NCI-H1105 (cell line): ENCODE results near the gene DTNB.

Source experiments
- DNase-seq: peaks from one replicate; lab custom pipeline; 2025; lab: John Stamatoyannopoulos, UW

The DTNB gene

DNA sequence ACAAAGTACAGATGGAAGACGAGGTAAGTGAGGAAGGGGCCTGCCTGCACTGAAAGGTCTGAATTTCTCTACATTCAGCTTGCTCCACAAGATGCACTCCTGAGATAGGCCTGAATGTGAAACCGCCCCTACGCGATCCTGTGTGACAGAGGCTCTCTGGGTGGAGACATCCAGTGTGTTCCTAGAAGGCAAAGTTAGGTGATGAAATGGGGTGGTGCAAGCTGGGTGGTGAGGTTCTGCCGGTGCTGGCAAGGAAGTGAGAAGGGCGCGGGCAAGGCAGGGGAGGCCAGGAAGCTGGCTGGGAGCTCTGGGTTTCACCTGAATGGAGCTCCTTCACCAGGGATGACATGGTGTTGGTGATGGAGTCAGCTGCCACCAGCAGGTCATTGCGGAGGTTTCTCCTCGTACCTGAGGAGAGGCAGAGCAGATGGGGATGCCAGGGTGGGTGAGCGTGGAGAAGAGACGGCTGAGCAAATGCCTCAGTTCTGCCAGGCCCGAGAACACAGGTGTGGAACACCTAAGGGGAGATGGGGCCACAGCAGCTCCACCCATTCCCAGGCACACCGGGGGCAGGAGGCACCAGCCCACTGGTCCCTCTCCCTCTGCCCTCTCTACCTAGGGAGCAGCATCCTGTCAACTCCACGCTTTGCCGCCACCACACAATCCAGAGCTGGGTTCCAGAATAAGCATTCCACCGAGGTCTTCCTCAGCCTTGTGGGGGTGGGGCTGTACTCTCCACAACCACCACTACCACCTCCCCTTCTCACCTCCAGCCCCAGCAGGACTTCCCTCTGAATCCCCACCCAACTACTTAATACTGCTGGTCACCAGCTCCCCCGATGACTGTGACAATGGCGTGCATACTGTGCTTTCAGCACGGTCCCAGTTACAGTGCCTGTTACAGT lies 286.2 kb downstream of the DTNB start:
- no peak for DNase-seq

DNA sequence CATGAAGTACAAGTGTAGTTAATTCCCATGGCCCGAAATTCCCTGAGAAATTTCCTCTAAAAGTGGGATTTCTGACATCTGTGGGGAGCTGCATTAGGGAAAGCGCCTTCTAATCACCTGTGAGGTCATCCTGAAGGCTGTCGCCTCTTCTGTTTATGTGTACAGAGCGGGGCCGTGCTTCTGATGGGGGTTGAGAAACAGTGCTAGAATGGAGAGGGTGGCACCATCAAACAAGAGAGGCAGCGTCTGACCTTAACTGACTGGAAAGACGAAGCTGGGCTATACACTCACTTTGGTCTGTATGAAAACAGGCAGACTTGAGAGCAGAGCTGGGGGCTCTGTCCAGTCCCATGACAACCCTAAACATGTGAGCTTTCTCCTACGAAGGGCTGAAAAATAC lies 287.5 kb downstream of the DTNB start:
- DNase-seq: no peak

DNA sequence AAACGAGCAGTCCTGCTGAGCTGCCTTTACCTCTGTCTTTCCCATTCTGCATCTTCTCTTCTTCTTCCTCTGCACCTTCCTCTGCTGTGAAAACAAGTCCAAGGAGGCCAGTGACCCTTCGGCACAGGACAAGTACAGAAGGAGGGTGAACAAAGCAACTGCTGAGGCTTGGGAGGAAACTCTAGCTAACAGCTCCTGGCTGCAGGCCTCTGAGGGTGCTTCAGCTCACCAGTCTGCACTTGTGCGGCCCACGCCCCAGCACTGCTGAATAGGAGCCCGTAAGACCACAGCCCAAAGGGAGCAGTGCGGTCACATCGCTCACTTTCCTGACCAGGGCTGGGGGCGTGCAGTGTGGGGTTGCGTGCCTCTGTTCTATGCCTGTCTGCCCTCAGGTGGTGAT lies 289.6 kb downstream of the DTNB start:
- DNase-seq: no peak

DNA sequence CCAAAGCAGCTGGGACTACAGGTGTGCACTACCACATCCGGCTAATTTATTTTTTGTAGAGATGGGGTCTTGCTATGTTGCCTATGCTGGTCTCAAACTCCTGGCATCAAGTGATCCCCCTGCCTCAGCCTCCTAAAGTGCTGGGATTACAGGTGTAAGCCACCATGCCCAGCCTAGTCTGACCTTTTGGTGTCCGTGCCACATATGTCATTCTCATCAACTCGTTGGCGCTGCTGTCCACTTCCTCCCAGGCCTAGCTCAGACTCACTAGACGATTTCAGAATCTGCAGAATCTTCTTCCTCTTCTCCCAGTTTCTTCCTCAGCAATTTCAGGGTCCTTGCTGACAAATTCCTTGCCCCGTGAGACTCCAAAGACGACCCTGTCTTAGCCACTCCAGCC lies 291.9 kb downstream of the DTNB start:
- no peak for DNase-seq

DNA sequence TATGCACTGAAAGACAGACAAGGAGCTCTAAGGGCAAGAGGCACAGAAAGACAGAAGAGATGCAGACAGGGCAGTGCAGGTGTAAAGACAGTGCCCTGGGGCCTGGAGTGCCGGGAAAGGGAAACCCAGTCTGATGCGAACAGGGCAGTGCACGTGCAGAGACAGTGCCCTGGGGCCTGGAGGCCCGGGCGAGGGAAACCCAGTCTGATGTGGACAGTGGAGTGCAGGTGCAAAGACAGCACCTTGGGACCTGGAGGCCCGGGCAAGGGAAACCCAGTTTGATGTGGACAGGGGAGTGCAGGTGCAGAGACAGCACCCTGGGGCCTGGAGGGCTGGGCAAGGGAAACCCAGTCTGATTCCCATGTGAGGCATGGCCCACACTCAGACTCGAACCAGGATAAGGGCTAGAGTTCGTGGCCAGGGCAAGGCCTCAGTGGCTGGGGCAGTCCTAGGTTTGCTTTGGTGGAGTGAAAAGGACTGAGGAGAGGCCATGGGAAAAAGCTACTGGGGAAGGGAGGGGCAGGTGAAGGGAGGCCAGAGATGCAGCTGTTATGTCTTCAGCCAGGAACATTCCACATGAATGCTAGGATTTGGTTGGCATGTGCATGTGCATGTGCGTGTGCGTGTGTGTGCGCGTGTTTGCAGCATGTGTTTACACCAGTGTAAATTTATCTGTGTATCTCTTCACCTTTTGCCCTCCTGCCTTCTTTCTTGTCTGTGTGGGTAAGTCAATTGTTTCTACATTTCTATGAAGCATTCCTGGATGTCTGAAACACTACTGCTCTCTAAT lies 292.6 kb downstream of the DTNB start:
- DNase-seq: no peak

DNA sequence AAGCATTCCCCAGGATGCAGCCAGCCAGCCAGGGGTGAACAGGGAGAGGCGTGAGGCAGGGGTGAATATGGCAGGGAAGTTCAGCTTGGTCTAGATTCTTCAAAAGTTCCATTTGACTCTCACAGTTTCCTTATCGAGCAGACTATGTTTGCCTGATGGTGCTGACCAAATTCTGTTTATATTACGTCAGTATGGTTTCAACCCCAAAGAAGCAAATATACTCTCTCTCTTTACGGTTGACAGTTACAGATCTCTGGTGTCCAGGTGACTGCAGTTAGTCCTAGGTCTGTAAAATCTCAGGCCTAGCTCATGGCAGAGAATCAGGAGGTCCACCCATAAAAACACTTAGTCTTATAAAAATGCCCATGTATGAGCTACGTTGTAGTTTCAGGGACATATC lies 293.4 kb downstream of the DTNB start:
- no peak for DNase-seq

DNA sequence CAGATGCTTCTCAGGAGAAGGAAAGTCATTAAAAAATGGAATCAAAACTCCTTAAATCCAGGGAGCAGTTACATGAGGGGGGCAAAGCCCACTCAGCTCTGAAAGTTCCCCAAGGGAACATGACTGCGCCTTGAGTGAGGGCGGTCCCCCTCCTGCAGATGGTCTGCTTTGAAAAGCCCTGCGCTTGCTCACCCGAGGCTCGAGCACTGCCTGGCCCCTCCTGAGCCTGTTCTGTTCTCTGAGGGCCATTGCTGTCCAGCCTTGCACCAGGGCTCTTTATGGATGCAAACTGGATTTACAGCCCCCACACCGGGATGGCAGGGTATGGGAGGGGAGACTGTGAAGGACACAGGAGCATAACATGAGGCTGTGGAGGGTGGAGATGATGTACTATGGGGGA lies 293.8 kb downstream of the DTNB start:
- DNase-seq: no peak

DNA sequence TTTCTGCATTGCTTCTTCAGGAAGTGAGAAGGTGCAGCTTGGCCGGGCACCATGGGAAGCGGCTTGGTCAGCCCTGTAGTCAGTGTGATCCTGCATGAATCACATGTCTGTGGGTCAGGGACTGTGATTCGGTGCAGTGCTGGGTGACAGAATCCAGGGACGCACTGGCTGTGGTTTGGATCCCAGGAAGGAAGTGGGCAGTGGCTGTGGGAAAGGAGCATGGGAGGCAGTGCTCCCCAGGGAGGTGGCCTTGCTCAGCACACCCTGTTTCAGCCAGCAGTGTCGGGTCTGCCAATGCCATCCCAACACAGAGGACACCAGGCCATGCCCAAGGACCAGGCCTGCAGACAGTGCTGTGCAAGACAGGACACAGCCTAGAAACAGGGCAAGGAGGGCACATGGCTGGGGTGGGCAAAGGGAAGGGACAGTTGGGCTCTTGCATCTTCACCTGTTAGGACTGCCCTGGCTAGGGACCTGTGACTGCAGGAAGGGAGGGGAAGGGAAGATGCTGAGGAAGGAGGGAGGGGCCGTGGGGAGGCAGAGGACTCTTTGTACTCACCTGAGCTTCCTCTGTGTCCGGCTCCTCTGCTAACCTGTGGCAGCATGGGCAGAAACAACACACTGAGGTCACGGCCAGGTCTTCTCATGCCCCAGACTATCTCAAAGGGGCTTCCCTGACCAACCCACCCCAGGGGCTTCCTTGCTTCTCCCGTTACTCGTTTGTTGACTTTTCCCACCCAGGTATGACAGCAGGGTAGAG lies 294.5 kb downstream of the DTNB start:
- DNase-seq: no peak

DNA sequence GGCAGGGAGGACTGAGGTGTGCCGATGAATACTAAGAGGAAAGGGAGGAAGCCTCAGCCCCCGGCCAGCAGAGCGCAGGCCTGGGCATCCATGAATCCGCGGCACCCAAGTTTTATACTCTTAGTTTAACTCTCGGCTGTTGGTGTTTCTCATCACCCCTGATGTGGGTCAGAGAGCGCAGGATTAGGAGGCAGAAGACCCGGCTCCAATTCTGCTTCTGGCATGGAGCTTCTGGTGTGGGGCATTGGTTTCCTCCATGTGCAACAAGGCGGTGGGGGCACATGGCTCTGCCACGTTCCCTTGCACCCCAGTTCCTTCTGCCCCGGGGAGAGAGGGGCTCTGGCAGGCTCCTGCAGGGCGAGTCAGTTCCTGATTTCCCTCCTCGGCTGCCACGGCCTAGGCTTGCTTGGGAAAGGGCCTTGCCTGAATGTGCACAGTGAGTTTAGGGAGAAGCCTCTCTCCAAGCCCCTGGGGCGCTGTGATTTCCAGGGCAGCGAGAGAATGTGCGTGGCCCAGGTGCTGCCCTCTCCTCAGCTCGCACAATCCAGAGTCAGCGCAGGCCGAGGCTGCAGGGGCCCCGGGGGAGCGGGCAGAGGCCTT lies 295.5 kb downstream of the DTNB start:
- no peak for DNase-seq

DNA sequence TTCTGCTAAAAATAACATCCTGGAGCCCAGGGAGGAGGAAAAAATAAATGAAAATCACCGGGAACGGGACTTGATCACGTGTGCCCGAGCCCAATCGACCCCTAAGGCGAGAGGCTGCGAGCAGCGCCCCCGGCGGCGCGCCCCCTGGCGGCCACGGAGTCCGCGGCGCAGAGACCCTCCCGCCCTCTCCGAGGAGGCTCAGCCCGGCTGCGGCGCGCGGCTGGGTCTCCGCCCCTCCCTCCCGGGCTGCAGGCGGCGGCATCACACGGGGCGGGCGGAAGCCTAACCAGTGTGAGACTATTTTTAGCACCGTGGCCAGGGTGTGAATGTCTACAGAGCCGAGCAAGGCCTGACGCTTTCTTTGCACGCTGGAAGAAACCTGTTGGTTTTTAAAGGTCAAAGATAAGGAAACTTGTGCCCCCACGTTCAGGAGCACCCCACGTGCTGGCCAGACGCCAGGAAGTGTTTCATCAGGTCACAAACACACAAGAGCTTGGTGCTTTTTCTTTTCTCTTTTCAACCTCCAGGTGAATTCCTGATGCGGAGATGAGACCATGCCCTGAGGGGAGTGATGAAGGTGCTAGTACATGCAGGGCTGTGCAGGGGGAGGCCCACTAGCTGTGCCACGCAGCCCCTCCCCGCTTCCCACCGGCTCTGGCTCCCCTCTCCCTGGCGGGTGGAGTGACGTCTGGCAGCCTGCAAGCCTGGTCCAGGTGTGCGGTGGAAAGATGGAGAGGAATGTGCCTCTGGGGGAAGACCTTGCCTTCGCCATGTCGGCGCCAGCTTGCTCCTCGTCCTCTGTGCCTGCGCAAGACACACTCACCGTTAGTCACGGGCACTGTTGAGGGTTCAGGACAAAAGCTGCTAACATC lies 296.4 kb downstream of the DTNB start:
- DNase-seq: peak; percentile 86

DNA sequence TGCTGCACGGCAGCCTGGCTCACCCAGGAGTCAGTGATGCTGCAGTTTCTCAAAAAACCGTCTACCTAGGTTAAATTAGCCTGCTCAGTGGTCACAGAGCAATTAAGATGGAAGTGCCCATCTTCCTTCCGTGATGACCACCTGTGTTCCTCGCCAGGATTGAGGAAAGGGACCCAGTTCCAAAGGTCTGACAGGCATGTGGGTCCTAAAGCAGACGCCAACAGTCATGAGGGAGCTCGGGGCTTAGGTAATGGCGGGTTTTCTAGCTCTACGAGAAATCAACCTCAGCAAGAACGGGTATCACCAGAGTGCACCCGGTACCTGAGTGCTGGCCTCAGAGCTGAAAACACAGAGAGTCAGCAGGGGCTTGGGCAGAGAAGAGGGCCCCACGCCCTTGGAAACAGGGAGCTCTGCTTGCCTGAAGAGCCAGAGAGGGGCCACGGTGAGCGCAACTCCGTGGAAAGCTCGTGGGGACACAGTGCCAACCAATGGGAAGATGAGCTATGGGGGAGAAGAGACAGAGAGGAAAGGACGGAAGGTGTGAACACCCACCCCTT lies 297.3 kb downstream of the DTNB start:
- no peak for DNase-seq

DNA sequence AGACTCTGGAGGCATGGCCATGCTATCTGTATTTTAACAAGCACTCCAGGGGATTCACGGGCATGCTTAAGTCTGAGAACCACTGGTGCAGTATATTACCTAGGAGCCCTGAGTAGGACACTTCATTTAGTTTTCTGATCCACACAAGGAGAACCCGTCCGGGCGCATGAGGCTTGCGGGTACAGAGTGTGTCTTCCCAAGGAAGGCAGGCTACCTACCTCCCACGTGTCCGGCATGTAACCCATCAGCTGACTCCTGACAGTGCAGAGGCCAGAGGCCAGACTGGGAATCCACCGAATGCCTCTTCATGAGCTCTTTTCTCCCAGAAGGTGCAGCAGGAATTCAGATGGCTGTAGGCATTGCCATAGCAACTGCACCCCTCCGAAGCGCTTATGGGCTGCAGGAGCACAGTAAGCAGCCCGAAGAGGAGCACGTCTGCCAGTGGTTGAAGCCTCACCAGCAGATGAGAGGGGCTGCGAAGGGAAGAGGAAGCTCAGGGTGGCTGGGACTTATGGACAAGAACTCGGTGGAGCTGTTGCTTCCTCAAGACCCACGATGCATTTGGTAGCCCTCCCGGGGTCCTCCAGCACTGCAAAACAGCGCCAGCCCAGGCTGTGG lies 297.9 kb downstream of the DTNB start:
- no peak for DNase-seq

DNA sequence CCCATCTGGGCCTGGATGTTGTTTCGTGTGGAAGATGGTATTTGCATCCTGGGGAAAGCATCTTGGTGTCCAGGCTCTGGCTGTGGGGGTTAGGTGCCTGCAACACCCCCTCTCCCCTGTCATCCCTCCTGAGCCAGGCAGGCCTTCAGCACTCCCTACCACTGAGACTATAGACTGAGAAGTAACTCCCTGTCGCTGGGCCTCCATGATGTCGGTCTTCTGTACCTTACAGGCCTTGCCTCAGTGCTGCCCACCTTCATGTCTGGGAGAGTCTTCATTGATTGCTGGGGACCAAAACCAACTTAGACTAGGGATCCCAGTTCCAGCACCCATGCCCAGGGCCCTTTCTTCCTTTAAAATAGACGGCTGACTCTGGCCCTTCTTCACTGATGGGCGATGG lies 298.6 kb downstream of the DTNB start:
- DNase-seq: no peak

DNA sequence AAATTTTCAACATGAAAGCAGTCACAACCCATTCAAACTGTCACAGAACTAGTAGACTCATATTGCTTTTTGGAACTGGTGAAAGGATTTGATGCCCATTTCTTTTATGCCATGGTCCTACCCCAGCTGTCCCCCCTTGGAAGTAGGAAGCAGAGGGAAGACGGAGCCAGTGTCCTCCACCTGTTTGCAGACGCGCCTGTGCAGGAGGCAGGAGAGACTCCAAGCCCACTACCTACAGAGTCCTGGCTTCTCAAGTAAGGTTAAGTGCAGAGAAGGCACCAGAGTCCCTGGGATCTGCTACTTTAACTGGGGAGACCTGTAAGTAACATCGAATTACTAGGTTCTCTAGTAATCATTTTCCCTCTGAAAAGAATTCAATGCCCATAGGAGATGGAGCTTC lies 299.0 kb downstream of the DTNB start:
- DNase-seq: no peak

DNA sequence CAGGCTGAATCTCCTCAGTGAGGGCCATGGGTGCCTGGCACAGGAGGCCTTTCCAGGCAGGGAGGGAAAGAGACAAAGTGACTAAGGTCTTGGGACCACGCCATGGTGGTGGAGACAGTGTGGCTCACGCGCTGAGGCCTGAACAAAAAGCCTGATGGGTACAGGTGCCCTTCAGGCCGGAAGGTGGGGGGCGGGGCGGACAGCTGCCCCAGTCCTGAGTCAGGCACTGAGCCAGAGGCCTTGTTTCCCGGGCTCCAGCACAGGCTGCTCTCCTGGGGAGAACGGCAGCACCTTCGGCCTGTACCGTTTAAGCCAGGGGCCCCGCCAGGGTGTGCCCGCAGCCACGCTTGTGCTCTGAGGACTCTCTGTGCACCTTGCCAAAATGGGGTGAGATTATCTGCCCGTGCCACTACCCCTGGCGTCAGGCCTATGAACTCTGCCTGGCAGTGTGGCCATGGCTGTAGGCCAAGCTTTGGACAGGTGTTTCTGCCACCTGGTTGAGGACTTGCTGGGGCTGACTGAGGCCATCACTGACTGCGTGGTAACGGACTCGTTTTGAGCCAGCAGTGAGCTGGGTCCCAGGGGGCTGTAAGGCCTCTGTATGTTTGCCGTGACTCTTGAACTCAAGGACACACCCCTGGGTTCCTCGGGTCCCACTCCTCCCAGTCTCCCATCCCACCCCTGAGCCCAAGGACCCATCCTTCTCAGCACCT lies 300.0 kb downstream of the DTNB start:
- DNase-seq: peak; percentile 91

DNA sequence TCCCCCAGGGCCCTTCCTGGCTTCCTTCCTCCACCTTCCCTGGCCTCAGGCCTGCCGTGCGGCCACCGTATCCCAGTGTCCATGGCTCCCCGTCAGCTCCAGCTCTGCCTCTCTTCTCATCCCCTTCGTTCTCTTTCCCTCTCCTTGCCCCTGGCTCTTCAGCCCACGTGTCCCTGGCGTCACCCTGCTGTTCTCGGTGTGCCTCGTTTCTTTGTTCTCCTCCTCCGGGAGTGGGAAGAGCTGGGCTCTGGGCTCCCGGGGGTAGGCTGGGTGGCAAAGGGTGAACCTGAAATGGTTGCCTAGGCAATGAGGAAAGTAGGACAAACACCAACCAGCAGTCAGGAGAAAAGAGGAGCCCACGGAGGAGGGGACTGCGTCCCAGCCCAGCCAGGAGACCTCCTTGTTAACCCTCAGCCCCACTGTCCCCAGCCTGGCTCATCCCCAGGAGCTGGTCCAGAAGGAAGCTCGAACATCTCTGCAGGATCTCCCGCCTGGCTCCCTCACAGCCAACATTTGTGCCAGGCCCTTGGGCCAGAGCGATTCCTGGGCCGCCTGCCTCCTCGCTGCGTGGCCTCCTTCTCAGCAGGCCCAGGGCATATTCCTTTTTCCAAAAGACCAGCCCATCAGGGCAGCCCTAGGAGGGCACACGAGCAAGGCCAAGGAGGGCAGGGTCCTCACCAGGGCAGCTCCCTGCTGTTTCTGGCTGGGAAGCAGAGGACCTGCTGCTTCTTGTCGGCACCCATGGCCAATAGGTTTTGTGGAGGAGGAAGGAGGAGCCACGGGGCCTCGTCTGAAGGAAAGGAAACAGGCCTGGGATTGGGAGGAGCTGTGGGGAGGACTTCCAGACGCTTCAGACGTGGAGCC lies 300.7 kb downstream of the DTNB start:
- DNase-seq: peak; percentile 60

DNA sequence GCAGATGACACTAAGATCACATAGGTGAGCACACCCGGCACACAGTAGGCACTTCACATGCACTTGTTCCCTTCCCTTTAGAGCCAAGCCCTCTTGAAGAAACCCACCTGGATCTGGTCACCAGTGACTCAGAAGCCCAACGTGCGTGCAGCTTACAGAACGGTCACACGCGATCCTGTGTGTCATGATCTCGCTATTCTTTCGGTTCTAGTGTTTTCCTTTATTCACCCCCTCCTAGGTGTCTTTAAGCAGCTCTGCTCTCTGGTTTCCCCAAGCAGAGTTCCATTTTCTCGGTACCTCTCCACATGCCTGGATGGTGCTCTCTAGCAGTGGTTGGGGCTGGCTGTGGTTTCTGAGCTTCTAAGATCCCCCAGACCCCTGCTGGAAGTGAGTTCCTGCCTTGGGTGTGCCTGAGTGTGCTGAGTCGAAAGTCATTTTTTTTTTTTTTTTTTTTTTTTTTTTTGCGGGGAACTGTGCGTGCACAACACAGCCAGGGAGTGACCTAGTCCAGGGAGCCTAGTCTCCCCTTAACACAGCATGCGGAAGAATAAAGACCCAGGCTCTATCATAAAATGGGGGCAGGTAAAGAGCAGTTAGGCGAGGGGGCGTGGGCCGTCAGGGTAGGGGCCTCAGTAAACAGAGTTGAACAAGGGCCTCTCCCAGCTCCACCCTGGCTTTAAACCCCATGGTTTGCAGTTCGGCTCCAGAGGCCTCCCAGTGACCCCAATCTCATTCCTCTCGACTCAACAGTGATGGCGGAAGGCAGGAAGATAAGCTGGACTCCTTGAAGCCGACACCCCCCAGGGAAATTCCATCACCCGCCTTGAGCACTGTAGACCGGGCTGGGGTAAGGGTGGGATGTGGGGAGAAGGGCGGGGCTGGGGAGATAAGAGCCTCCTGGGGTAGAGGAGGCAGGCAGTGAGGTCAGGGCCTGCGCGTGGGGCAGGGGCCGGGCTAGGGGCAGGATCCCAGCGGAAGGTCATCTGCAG lies 301.8 kb downstream of the DTNB start:
- DNase-seq: no peak

DNA sequence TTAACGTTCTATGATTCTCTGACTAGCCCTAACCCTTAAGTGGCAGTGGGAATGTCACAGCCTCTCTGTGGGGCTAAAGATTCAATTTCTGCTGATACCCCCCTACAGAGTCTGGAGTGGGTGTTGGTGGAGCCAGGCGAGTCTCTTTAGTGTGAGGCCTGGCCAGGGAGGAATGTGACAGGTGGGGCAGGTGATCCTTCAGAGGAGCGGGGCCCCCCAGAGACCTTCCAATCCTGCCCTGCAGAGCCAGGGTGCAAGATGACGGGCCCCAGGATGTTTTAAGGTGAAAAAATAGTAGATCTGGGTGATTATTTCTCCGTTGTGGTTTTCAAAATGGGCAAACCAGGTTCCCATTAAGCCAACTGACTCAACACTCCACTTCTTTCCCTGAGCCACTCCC lies 303.5 kb downstream of the DTNB start:
- no peak for DNase-seq
